ENCODE data around the gene KRT79.

GRCh38 chr12:52837781-52838608 lies 3.9 kb upstream of the KRT79 start:
- TF ChIP-seq NR2F2 (IDR thresholded peaks at IDR 0.05): no peak
- no peak for TF ChIP-seq REST (IDR thresholded peaks at IDR 0.05)
